OCI-LY7 (cell line): ENCODE measurements around the gene SH3GLB2.

Experiments
- CTCF ChIP-seq: fragments of 200-600 bp; sonication (generic); conservative IDR thresholded peaks from 2 replicates; pipeline ENCODE4 v1.5.1; 2014; ENCODE audit warnings: mild to moderate bottlenecking, antibody characterized with exemption, low read length, moderate library complexity, mixed read lengths
- EZH2phosphoT487 ChIP-seq: fragments of 200-600 bp; sonication (generic); IDR thresholded peaks from 2 replicates; pipeline ENCODE4 v1.6.1; 2018; ENCODE audit warnings: low read depth, borderline replicate concordance, mild to moderate bottlenecking, mixed run types, antibody characterized with exemption, low read length, moderate library complexity, mixed read lengths

- TF ChIP-seq CTCF = no peak
- TF ChIP-seq EZH2phosphoT487 = no peak
These were observed 46.0 kb upstream of the SH3GLB2 start for GRCh38 chr9:129074106-129074505.
